Subcutaneous abdominal adipose tissue (tissue), 5 donors: ENCODE measurements around the gene AMIGO2.

ENCODE experiments used
- H3K27ac ChIP-seq: one replicate; pipeline ENCODE4 v1.7.0; 2013; ENCODE audit warnings: low read depth, mild to moderate bottlenecking, inconsistent platforms, low read length, moderate library complexity
- H3K27me3 ChIP-seq, 5 donors: one replicate each; pipeline ENCODE4 v1.7.0; 2013; ENCODE audit warnings: low read length in 5 of 5, inconsistent platforms in 1 of 5; ENCODE audit not compliant: control insufficient read depth in 5 of 5, insufficient read depth in 4 of 5
- H3K36me3 ChIP-seq, 5 donors: one replicate each; pipeline ENCODE4 v1.7.0; 2013; ENCODE audit warnings: low read length in 5 of 5; ENCODE audit not compliant: control insufficient read depth in 5 of 5, insufficient read depth in 5 of 5
- H3K4me1 ChIP-seq, 5 donors: one replicate each; pipeline ENCODE4 v1.7.0; 2013; ENCODE audit warnings: low read length in 5 of 5, mild to moderate bottlenecking in 3 of 5, moderate library complexity in 1 of 5; ENCODE audit not compliant: control insufficient read depth in 5 of 5, insufficient read depth in 5 of 5
- H3K4me3 ChIP-seq, 5 donors: one replicate each; pipeline ENCODE4 v1.7.0; 2013; ENCODE audit warnings: low read length in 5 of 5, low read depth in 1 of 5
- H3K9ac ChIP-seq, 5 donors: one replicate each; pipeline ENCODE4 v1.7.0; 2013; ENCODE audit warnings: low read length in 5 of 5, mild to moderate bottlenecking in 4 of 5, moderate library complexity in 3 of 5
- H3K9me3 ChIP-seq, 5 donors: one replicate each; pipeline ENCODE4 v1.7.0; 2013; ENCODE audit warnings: low read length in 5 of 5; ENCODE audit not compliant: control insufficient read depth in 5 of 5
- donor health status: healthy.
- donor health status: healthy.
- donor health status: healthy.
- donor health status: healthy.
- donor health status: healthy.

The AMIGO2 gene

DNA sequence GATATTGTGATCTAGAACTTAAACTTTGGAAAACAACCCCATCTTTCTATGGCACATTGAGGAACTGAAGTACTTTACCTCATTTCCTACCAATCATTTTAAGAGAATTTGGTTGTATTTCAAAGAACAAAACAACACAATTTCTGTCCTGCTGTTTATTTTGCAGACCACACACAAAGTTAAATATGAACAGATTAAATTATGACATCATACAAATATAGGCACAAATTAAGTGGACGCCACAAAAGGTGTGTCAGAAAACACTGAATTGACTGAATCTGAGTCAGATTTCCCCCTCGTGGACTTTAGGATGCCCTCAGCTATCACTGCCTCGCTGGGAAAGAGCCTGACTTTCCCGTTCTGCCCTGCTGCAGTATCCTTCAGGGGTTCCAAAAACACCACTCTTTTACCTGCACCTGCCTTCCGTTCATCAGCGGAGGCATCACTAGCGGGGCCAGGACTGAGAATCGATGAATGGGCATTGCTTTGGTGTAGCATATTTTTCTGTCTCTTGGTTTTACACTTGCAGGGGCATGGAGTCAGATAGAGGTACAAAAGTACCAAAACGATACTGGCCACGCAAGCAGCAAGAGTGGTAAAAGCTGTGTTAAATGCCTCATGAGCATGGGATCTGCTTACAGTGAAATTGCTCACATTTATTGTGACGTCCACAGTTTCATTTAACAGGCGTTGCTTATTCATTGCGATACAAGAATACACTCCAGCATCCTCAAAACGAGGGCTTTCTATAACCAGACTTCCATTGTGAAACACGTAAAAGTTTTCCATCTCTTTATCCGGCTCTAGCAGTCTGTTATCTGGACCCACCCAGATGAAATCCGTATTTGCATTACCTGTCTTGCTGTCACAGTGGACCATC lies 2.3 kb downstream of the AMIGO2 start:
- peak overlapping the region in 1 of 5 donors; percentile 47 for H3K9ac ChIP-seq
- peaks cover 4 to 42% (median 34%) of the 10 kb centered on the region in 5 donors for H3K4me1 ChIP-seq
- H3K27ac ChIP-seq, result no peak overlapping the region
- H3K27me3 ChIP-seq, result no peaks in the 10 kb centered on the region
- H3K9me3 ChIP-seq, result no peaks in the 10 kb centered on the region
- H3K4me3 ChIP-seq, result peak overlapping the region in 2 of 5 donors; percentile 17 to 87
- H3K36me3 ChIP-seq, result peaks cover 0 to 2% (median 0%) of the 10 kb centered on the region in 5 donors

DNA sequence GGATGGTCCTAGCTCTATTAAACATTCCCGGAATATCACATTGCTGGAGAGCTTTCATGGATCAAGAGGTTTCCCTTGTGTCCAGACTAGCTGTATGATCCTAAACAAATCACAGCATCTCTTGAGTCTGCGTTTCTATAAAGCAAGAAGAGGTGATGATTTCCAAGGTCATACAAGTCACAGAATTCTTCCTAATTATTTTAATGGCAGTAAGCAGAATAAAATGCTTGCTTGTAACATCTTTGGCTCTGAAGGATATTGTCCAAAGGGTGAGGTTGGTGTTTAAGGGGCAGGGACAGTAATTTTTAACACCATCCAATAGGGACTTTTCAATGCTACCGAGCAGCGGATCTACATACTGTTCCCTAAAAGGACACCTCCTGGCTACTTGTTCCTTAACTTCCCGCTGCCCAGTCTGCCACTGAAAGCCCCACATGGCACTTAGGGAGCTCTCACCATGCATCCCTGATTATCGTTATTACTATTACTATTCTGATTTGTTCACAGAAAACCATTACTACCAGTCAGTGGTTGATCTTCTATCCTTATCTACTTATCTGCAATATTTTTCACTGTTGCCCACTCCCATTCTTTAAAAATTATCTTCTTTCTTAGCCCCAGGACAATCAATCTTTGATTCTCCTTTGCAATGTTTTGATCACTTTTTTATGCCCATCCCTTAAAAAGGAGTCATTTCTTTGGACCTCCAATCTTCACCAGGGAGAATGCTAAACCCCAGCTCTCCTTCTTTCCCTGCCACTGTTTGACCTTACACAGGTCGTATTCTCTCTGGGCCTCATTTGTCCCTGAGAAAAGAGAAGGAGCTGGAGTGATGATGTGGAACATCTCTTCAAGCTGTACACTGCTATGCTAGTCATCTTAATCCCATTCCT lies 4.3 kb downstream of the AMIGO2 start:
- no peak overlapping the region for H3K27ac ChIP-seq
- H3K9ac ChIP-seq, result no peak overlapping the region
- H3K4me3 ChIP-seq, result no peak overlapping the region

DNA sequence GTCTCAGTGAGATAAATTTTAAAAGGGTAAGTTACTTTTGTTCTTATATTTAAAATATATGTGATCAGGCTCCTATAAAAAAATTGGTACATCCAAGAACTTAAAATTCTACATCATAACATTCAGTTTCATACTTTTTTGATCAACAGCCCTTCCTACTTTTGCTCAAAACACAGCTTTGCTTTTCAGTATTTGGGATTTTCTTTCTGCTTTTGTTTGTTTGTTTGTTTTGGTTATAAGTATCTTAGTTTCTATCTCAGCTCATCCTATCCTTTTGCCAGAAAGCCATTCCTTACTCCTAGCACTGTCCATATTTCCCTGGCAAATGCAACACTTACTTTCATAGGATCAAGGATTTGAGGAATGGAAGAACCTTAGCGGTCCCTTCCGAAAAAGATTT lies 5.0 kb downstream of the AMIGO2 start:
- Histone ChIP-seq H3K27me3 (no peaks in the 10 kb centered on the region), H3K27ac (no peak overlapping the region), H3K4me3 (no peak overlapping the region), H3K9ac (no peak overlapping the region), H3K9me3 (no peaks in the 10 kb centered on the region), H3K4me1 (peaks cover 2 to 26% (median 18%) of the 10 kb centered on the region in 5 donors), H3K36me3 (peaks cover 0 to 2% (median 0%) of the 10 kb centered on the region in 5 donors)

More for the DNA sequence above, 4.3 kb downstream of the AMIGO2 start:
- H3K36me3 ChIP-seq, result peaks cover 0 to 2% (median 0%) of the 10 kb centered on the region in 5 donors
- no peaks in the 10 kb centered on the region for H3K27me3 ChIP-seq
- H3K4me1 ChIP-seq, result peaks cover 3 to 28% (median 19%) of the 10 kb centered on the region in 5 donors
- H3K9me3 ChIP-seq, result no peaks in the 10 kb centered on the region

DNA sequence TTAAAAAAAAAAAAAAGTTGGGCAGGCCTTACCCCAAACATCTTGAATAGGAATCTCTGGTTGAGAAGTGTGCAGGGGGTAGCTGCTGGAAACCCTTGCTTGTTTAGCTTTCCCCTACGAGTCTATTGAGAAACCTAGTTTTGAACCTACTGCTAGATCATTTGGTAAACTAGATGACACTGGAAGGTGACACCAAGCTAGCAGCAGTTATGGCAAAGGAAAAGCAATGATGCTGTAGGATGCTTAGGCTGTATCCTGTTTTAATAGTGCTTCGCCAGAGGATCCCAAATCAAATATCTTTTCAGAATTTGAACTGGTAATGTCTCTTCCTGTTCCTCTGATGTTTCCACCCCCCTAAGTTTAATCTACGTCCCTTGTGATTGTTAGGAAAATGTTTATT lies 5.8 kb downstream of the AMIGO2 start:
- H3K36me3 ChIP-seq, result peaks cover 0 to 2% (median 0%) of the 10 kb centered on the region in 5 donors
- H3K9me3 ChIP-seq, result no peaks in the 10 kb centered on the region
- H3K4me3 ChIP-seq, result no peak overlapping the region
- H3K9ac ChIP-seq, result no peak overlapping the region
- H3K4me1 ChIP-seq, result peaks cover 2 to 24% (median 16%) of the 10 kb centered on the region in 5 donors
- no peaks in the 10 kb centered on the region for H3K27me3 ChIP-seq
- no peak overlapping the region for H3K27ac ChIP-seq

DNA sequence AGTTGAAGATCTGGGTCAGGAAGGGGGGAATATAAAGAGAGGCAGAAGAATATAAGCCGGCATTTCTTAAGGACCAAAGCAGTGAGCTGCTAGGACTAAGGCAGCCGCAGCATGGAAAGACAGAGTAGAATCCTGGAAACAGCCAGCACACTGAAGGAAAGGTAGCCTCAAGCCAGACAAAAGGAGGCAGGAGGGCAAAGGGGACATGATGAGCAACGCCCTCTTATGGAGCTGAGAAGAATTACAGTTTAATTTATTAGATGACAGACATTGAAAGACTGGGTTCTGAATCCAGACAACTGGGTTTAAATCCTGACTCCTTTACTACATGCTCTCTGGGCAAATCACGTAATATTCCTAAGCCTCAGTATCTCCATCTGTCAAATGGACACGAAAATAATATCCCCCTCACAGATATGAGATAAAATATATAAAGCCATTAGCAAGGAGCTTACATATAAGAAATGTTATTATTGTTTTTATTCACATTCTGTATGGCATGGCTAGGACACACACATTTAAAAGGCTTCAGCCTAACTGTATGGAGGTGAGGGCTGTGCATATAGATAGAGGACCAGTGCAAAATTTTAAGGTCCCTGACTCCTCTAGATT lies 8.4 kb downstream of the AMIGO2 start:
- Histone ChIP-seq H3K4me1 (no peaks in the 10 kb centered on the region), H3K9me3 (no peaks in the 10 kb centered on the region), H3K36me3 (no peaks in the 10 kb centered on the region), H3K27ac (no peak overlapping the region), H3K9ac (no peak overlapping the region), H3K4me3 (no peak overlapping the region), H3K27me3 (no peaks in the 10 kb centered on the region)

DNA sequence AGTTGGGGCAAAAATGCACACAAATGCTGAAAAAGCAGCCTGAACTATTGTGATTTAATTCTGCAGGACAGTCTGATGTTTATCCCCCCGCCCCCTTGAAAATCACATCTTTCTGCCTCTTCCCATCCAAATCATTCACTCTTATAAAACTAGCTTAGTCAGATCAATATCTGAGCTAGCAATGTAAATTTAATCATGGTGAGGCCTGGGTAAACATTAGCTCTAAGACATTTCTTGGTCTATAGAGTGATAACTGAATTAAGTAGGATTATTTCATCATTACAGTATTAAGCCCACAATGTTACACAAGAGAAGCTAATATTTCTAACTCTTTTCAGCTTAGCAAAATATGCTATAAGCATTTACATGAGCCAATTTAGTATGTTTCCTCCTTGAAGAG lies 9.4 kb downstream of the AMIGO2 start:
- H3K27ac ChIP-seq, result no peak overlapping the region
- no peaks in the 10 kb centered on the region for H3K4me1 ChIP-seq
- H3K9me3 ChIP-seq, result no peaks in the 10 kb centered on the region
- H3K9ac ChIP-seq, result no peak overlapping the region
- no peaks in the 10 kb centered on the region for H3K27me3 ChIP-seq
- H3K36me3 ChIP-seq, result no peaks in the 10 kb centered on the region
- no peak overlapping the region for H3K4me3 ChIP-seq

DNA sequence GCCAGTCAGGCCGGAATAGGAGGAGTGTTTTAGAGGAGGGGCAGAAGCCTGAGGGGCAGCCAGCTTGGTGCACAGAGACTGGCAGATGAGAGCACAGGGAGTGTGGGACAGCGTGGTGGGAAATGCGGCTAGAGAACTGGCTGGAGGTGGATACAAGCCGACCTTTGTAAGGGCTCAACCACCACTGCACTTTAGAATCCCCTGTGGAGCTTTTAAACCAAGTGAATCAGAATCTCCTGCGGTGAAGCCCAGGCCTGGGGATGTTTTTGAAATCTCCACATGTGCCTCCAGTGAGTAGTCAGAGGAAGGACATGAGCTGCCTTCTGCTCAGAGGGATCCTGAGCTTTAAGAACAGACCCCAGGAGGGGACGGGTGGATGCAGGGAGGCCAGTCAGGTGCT lies 11.2 kb downstream of the AMIGO2 start:
- H3K27me3 ChIP-seq, result no peaks in the 10 kb centered on the region
- H3K27ac ChIP-seq, result no peak overlapping the region
- no peaks in the 10 kb centered on the region for H3K4me1 ChIP-seq
- H3K9ac ChIP-seq, result no peak overlapping the region
- H3K9me3 ChIP-seq, result no peaks in the 10 kb centered on the region
- H3K36me3 ChIP-seq, result no peaks in the 10 kb centered on the region
- H3K4me3 ChIP-seq, result no peak overlapping the region

DNA sequence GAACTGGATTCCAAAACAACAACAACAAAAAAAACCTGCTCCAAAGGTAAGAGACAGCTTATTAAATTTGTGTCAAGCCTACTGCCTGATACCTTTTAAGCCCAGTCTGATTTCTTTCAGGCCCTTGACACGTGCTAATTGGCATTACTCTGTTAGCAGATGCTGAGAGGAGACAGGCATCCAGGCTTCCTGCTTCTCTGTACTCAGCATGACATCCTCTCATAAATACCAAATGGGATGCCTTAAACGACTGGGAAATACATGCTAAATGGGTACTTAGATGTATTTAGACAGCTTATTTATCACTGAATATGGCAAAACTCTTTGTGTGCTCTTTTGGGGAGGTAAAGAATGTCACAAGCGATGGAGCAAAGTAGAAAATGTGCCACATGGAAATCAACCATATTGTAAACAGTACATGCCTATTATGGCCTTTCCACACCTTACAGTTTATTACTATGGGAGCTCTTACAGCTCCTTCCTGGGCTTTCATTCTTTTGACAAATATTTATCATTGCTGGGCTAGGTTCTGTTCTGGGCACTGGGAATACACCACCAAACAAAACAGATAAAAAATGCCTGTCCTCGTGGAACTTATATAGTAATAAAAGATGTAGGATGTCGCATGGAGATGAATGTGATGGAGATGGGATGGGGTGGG lies 11.9 kb downstream of the AMIGO2 start:
- no peak overlapping the region for H3K27ac ChIP-seq
- no peak overlapping the region for H3K4me3 ChIP-seq
- H3K36me3 ChIP-seq, result no peaks in the 10 kb centered on the region
- H3K9me3 ChIP-seq, result no peaks in the 10 kb centered on the region
- H3K27me3 ChIP-seq, result no peaks in the 10 kb centered on the region
- no peaks in the 10 kb centered on the region for H3K4me1 ChIP-seq
- no peak overlapping the region for H3K9ac ChIP-seq

DNA sequence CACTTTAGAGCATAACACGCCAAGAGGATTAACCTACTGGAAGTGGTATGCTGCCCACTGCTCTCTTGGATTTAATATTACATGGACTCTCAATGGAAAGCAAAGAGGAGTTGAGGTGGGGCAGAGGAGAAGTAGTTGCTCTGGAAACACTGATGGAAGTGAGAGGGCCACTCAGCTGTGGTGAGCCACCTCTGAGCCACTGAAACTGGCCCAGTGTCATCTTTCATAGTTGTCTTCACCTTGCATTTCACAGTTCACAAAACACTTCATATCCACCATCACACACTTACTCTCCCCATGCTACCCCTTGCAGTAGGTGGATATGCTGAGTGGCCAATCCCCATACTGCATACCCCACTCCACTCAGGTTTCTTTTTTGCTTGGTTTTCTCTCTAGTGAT lies 12.6 kb downstream of the AMIGO2 start:
- H3K4me1 ChIP-seq, result no peaks in the 10 kb centered on the region
- H3K27ac ChIP-seq, result no peak overlapping the region
- H3K9me3 ChIP-seq, result no peaks in the 10 kb centered on the region
- H3K36me3 ChIP-seq, result no peaks in the 10 kb centered on the region
- no peak overlapping the region for H3K4me3 ChIP-seq
- H3K27me3 ChIP-seq, result no peaks in the 10 kb centered on the region
- H3K9ac ChIP-seq, result no peak overlapping the region
